Thoracic aorta (tissue), 2 donors: ENCODE results near the gene UBE2Q1. TPM values are rescaled to one million over a fixed set of nuclear protein-coding genes. Genes with fewer than 3 reads are reported as not detected.

ENCODE experiments used
- ATAC-seq: fragments of 150-250 bp; one replicate; pipeline ENCODE4 v1.8.0; 2017; ENCODE audit warnings: low read depth; ENCODE audit not compliant: insufficient number of reproducible peaks, low FRiP score
- DNase-seq: peaks from one replicate; pipeline ENCODE4 v3.0.0-alpha.2; 2020; ENCODE audit warnings: low spot score
- H3K27ac ChIP-seq, 2 donors: fragments of 200-600 bp; sonication (generic); 1 replicate in 1 of 2; 2 replicates in 1 of 2; pipeline ENCODE4 v1.5.1; 2016; ENCODE audit warnings: mild to moderate bottlenecking in 2 of 2, moderate library complexity in 2 of 2
- H3K27me3 ChIP-seq: fragments of 200-600 bp; sonication (generic); replicated peaks from 2 replicates; pipeline ENCODE4 v1.6.0; 2016; ENCODE audit warnings: mild to moderate bottlenecking; ENCODE audit not compliant: insufficient read depth
- H3K36me3 ChIP-seq: fragments of 200-600 bp; sonication (generic); one replicate; pipeline ENCODE4 v1.5.1; 2016
- H3K4me1 ChIP-seq, 2 donors: fragments of 200-600 bp; sonication (generic); 1 replicate in 1 of 2; 2 replicates in 1 of 2; pipeline versions ENCODE4 v1.5.1 to v1.6.0; 2016; ENCODE audit warnings: low read depth in 2 of 2, mild to moderate bottlenecking in 1 of 2; ENCODE audit not compliant: control insufficient read depth in 1 of 2
- H3K4me3 ChIP-seq: fragments of 200-600 bp; sonication (generic); 2 replicates; pipeline ENCODE4 v1.5.1; 2016; ENCODE audit warnings: mild to moderate bottlenecking
- H3K9me3 ChIP-seq: fragments of 200-600 bp; sonication (generic); 2 replicates; pipeline ENCODE4 v1.5.1; 2016
- CTCF ChIP-seq: fragments of 200-600 bp; sonication (generic); IDR thresholded peaks from one replicate; pipeline ENCODE4 v1.5.1; 2019; ENCODE audit warnings: antibody characterized with exemption
- total RNA-seq, 2 donors: library from RNA; depleted of rRNA; stranded (reverse); fragments of >200 nt; gene quantifications; one replicate each; pipeline versions ENCODE4 v1.1.0 to v1.2.3, GENCODE V29; 2016

Gene UBE2Q1
- total RNA-seq, 2 donors from 2014 or later = 28.4 to 49.5 TPM

GRCh38 chr1:154578058-154578418, 19.6 kb upstream of the UBE2Q1 start:
- Histone ChIP-seq H3K27ac (no peak overlapping the region), H3K27me3 (no peaks in the 10 kb centered on the region), H3K36me3 (peaks cover 39% of the 10 kb centered on the region), H3K4me3 (no peak overlapping the region), H3K4me1 (no peaks in the 10 kb centered on the region), H3K9me3 (no peaks in the 10 kb centered on the region)
- DNase-seq (no peak), ATAC-seq (no peak)
- no peak for TF ChIP-seq CTCF

DNA sequence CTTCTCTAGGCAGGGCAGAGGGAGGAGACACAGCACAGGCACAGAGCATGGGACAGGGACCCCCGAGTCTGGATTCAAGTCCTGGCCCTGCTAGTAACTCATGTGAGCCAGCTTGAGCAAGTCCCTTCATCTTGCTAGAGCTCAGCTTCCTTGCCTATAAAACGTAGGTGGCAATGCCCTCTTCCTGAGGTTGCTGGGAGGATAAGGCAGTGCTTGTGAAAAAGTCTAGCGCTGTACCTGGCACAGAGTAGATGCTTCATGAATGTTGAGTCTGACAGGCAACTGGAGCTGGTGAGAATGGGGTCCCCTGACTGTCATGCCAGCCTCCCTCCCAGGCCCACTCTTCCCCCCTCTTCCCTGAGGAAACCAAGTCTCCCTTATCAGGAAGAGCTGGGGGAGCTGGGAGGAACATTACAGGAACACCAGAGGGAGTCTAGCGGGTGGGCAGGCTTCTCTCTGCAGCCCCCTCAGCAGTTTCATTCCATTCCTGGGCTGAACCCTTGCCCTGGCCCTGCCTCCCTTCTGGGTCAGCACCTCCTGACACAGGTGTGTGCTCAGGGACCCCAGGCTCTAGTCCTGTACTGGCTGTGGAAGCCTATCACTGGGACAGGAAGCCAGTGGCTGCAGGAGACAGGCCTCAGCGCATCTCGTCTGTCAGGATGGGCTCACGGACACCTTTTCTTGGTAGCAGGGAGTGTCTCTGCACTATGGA, 19.0 kb upstream of the UBE2Q1 start:
- DNase-seq (no peak), ATAC-seq (no peak)
- Histone ChIP-seq H3K27me3 (no peaks in the 10 kb centered on the region), H3K36me3 (peaks cover 33% of the 10 kb centered on the region), H3K4me3 (no peak overlapping the region), H3K27ac (no peak overlapping the region), H3K9me3 (no peaks in the 10 kb centered on the region), H3K4me1 (no peaks in the 10 kb centered on the region)
- no peak for TF ChIP-seq CTCF

DNA sequence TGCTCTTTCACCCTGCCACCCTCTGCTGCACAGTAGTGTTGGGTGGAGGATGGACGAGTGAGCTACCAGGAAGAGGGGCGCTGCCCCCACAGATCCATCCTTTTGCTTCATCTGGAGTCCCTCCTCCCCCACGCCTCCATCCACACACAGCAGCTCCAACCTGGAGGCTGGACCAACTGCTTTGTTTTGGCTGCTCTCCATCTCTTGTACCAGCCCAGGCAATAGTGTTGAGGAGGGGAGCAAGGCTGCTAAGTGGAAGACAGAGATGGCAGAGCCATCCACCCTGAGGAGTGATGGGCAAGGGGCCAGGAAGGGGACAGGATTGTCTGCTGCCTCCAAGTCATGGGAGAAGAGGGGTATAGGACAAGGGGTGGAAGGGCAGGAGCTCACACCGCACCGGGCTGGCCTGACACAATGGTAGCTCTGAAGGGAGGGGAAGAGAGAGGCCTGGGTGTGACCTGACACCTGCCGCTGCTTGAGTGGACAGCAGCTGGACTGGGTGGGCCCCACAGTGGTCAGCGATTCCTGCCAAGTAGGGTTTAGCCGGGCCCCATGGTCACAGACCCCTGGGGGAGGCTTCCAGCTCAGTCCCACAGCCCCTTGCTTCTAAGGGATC, 17.6 kb upstream of the UBE2Q1 start:
- no peak overlapping the region for H3K27ac ChIP-seq
- H3K9me3 ChIP-seq = no peaks in the 10 kb centered on the region
- H3K4me3 ChIP-seq = no peak overlapping the region
- DNase-seq = no peak
- no peaks in the 10 kb centered on the region for H3K27me3 ChIP-seq
- no peak for ATAC-seq
- H3K36me3 ChIP-seq = peaks cover 22% of the 10 kb centered on the region
- H3K4me1 ChIP-seq = no peaks in the 10 kb centered on the region
- TF ChIP-seq CTCF = no peak

GRCh38 chr1:154575147-154575927, 16.9 kb upstream of the UBE2Q1 start:
- DNase-seq (no peak), ATAC-seq (no peak)
- Histone ChIP-seq H3K9me3 (no peaks in the 10 kb centered on the region), H3K36me3 (peaks cover 16% of the 10 kb centered on the region), H3K4me3 (no peak overlapping the region), H3K27ac (no peak overlapping the region), H3K27me3 (no peaks in the 10 kb centered on the region), H3K4me1 (no peaks in the 10 kb centered on the region)
- no peak for TF ChIP-seq CTCF

- H3K4me1 ChIP-seq = no peaks in the 10 kb centered on the region
- H3K27me3 ChIP-seq = no peaks in the 10 kb centered on the region
- no peak for TF ChIP-seq CTCF
- H3K36me3 ChIP-seq = peaks cover 9% of the 10 kb centered on the region
- H3K9me3 ChIP-seq = no peaks in the 10 kb centered on the region
- DNase-seq (no peak), ATAC-seq (no peak)
- H3K4me3 ChIP-seq = no peak overlapping the region
- no peak overlapping the region for H3K27ac ChIP-seq
Observed at GRCh38 chr1:154574716-154575115, 16.3 kb upstream of the UBE2Q1 start.
